IPS-20b (cell line): Measurements from ENCODE around the gene AGBL5.

Experiments
- H3K27ac ChIP-seq: one replicate; pipeline ENCODE4 v1.5.1; 2013; ENCODE audit warnings: low read length
- H3K27me3 ChIP-seq: 2 replicates; pipeline ENCODE4 v1.6.1; 2013; ENCODE audit warnings: mild to moderate bottlenecking, low read length, inconsistent platforms; ENCODE audit not compliant: insufficient read depth
- H3K36me3 ChIP-seq: 2 replicates; pipeline ENCODE4 v1.6.1; 2013; ENCODE audit warnings: low read depth, mild to moderate bottlenecking, inconsistent platforms, low read length, moderate library complexity; ENCODE audit not compliant: insufficient read depth
- H3K4me1 ChIP-seq: 2 replicates; pipeline ENCODE4 v1.6.1; 2013; ENCODE audit warnings: mild to moderate bottlenecking, control low read depth, inconsistent platforms, low read length, moderate library complexity; ENCODE audit not compliant: insufficient read depth
- H3K4me3 ChIP-seq: 2 replicates; pipeline ENCODE4 v1.5.1; 2013; ENCODE audit warnings: mild to moderate bottlenecking, low read length, inconsistent platforms
- H3K9ac ChIP-seq: 2 replicates; pipeline ENCODE4 v1.6.1; 2013; ENCODE audit warnings: low read depth, mild to moderate bottlenecking, inconsistent platforms, low read length, moderate library complexity
- H3K9me3 ChIP-seq: 2 replicates; pipeline ENCODE4 v1.6.1; 2013; ENCODE audit warnings: mild to moderate bottlenecking, low read depth, low read length, inconsistent platforms; ENCODE audit not compliant: insufficient read depth

Gene AGBL5, protein sequence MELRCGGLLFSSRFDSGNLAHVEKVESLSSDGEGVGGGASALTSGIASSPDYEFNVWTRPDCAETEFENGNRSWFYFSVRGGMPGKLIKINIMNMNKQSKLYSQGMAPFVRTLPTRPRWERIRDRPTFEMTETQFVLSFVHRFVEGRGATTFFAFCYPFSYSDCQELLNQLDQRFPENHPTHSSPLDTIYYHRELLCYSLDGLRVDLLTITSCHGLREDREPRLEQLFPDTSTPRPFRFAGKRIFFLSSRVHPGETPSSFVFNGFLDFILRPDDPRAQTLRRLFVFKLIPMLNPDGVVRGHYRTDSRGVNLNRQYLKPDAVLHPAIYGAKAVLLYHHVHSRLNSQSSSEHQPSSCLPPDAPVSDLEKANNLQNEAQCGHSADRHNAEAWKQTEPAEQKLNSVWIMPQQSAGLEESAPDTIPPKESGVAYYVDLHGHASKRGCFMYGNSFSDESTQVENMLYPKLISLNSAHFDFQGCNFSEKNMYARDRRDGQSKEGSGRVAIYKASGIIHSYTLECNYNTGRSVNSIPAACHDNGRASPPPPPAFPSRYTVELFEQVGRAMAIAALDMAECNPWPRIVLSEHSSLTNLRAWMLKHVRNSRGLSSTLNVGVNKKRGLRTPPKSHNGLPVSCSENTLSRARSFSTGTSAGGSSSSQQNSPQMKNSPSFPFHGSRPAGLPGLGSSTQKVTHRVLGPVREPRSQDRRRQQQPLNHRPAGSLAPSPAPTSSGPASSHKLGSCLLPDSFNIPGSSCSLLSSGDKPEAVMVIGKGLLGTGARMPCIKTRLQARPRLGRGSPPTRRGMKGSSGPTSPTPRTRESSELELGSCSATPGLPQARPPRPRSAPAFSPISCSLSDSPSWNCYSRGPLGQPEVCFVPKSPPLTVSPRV

DNA sequence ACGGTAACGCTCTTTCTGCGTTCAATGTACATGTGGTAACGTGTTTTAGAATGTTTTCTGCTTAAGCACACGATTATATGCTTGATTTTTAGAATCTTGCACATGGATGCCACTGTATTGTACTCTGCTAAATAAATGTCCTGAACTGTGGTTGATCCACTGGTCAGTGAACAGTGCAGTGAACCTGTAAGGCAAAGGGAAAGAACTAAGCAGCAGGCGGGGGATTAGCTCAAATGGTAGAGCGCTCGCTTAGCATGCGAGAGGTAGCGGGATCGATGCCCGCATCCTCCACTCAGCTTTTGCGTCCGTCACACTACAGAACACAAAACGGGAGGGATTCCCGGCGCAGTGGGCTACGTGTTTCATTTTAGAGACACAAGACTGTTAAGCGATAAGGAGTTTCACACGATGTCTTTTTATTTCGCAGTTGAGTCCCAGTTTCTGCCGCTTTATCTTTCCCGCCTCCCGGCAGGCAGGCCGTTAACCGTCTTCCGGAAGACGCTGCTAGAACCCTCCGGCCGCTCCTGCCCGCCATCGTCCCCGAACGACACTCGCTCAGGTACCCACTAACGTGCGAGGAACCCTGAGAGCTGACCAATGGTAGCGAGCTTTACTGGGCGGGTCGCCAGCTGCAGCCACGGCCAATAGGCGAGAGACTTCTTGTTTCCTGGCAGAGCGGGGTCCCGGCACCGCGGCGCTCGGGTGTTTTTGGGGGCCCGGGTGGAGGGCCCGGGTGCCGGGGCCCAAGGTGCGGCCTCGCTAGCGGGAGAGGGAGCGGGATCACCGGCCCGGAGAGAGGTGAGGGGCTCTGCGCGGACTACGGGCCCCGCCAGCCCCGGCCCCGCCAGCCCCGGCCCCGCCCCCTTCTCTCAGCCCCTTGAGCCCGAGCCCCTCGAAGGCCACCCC lies at the start of gene AGBL5:
AGBL5 (plus strand) TSS at position 673 of the 906 bp plus-strand sequence. CDS start 1,291 bp downstream, outside the sequence.
- Histone ChIP-seq H3K36me3 (peaks cover 29% of the 10 kb centered on the region), H3K4me1 (no peaks in the 10 kb centered on the region), H3K9me3 (no peaks in the 10 kb centered on the region), H3K27ac (no peak within 1 kb of the TSS), H3K4me3 (peak within 1 kb of the TSS; percentile 73), H3K9ac (peak within 1 kb of the TSS; percentile 87), H3K27me3 (no peaks in the 10 kb centered on the region)

GRCh38 chr2:27001950-27002349 lies 49.5 kb upstream of the AGBL5 start:
- H3K9me3 ChIP-seq: no peaks in the 10 kb centered on the region
- no peaks in the 10 kb centered on the region for H3K4me1 ChIP-seq
- no peak overlapping the region for H3K4me3 ChIP-seq
- H3K27ac ChIP-seq: no peak overlapping the region
- no peak overlapping the region for H3K9ac ChIP-seq
- no peaks in the 10 kb centered on the region for H3K27me3 ChIP-seq
- H3K36me3 ChIP-seq: no peaks in the 10 kb centered on the region

DNA sequence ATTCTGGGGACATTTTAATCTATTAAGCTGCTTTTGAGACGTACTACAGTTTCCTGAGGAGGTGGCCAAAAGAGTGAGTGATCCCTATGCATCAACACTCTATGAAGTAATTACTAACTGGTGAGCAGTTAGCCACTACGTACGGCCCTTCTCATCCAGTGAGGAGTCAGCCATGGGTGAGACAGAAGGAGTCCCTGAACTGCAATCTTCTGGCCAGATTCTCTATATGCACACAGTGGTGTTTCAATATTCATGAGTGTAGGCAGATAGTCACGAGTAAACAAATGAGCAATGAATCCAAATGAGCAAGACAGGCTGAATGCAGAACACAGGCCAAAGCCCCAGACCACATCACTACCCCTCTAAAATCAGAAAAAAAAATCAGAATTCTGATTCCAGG lies 48.5 kb upstream of the AGBL5 start:
- Histone ChIP-seq H3K4me1 (no peaks in the 10 kb centered on the region), H3K27ac (no peak overlapping the region), H3K9ac (no peak overlapping the region), H3K27me3 (no peaks in the 10 kb centered on the region), H3K4me3 (no peak overlapping the region), H3K36me3 (no peaks in the 10 kb centered on the region), H3K9me3 (no peaks in the 10 kb centered on the region)

DNA sequence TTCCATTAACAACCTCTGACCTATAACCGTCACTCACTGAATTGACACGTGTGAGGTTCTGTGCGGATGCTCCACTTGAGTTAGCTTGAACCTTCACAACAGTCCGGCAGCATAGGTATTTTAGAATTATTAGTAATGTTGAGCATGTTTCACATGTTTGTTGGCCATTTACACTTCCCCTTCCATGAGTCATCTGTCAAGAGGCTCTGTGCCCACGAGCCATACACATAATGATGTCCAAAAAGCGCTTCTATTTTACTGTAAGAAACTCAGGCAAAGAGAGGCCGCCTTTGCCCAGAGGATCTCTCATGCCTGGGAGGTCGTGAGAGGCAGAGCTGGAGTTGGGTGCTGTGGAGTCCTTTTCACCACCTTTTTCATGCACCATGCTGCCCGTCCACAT lies 47.6 kb upstream of the AGBL5 start:
- no peak overlapping the region for H3K27ac ChIP-seq
- no peaks in the 10 kb centered on the region for H3K27me3 ChIP-seq
- no peaks in the 10 kb centered on the region for H3K9me3 ChIP-seq
- no peaks in the 10 kb centered on the region for H3K4me1 ChIP-seq
- H3K4me3 ChIP-seq: no peak overlapping the region
- H3K36me3 ChIP-seq: no peaks in the 10 kb centered on the region
- H3K9ac ChIP-seq: no peak overlapping the region

DNA sequence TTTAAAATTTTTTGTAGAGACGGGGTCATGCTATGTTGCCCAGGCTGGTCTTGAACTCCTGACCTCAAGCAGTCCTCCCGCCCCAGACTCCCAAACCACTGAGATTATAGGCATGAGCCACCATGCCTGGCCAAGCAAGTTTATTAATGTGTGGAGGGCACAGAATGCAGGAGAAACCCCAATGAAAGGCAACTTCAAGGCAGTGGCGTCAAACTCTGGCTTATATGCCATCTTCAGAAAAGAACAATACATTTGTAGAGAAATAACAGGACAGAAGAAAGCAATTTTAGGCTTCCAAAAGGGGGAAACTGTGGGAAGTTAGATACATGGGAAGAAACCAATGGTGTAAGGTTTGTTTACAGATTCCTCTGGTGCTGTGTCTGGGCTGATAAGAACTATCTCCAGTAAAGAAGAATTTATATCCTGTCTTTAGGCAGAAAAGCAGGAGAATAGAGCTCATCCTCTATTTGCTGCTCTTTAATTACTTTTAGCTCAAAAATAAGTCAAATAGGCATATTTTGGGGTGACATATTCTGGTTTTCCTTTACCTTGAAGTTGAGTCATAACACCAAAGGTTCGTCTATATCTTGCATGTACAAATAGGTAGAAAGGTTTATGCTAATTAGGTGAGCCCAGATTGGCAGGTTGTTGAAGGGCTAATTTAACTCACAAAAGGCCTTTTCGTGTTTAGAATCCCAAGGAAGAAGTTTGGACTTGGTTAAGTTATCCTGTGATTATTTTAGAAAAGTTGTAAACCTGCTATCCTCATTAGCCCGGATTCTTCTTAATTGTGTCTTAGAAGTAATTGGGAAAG lies 44.7 kb upstream of the AGBL5 start:
- Histone ChIP-seq H3K27ac (no peak overlapping the region), H3K36me3 (no peaks in the 10 kb centered on the region), H3K9ac (no peak overlapping the region), H3K27me3 (no peaks in the 10 kb centered on the region; the same call in 1 of the 2 replicates), H3K9me3 (no peaks in the 10 kb centered on the region), H3K4me1 (no peaks in the 10 kb centered on the region), H3K4me3 (no peak overlapping the region)

DNA sequence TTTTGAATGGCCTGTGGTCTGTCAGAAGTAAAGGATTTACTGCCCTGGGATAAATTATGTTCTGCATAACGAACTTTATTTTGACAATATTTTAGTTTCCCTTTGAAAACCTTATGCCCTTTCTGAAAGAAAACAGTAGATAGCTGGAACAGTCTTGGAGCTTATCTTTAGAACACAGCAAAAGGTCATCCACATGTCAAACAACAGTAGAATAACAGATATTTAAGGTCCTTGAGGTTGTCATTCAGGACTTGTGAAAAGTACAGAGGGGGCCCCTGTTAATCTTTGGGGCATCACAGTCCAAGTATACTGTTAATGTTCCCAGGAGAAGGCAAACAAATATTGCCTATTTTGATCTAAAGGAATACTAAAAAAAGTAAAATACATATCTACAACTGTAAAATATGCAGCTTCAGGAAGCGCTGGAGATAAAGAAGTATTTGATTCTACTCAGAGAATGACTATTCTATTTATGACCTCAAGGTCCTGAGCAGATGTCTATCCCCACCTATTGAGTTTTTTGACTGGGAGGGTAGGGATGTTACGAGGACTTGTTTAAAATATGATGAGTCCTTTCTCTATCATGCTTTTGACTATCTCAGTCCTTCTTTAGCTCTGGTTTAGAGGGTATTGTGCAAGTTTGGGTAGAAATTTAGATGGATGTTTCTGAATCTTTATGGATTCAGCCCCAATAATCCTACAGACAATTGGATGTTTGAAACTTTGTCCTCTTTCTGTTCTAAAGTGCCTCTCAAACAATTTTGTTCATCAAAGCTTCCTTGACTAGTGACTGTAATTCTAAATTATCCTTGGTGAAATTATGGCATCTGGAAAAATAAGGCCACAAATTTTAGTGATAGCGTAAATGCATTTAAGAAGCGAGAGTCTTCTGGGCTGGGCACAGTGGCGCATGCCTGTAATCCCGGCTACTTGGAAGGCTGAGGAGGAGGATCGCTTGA lies 43.8 kb upstream of the AGBL5 start:
- H3K9ac ChIP-seq: no peak overlapping the region
- H3K4me3 ChIP-seq: no peak overlapping the region
- H3K27ac ChIP-seq: no peak overlapping the region

GRCh38 chr2:27008678-27009077 lies 42.8 kb upstream of the AGBL5 start:
- H3K4me1 ChIP-seq: no peaks in the 10 kb centered on the region

More for the DNA sequence above, 43.8 kb upstream of the AGBL5 start:
- H3K9me3 ChIP-seq: no peaks in the 10 kb centered on the region
- H3K4me1 ChIP-seq: no peaks in the 10 kb centered on the region
- H3K36me3 ChIP-seq: no peaks in the 10 kb centered on the region
- no peaks in the 10 kb centered on the region; the same call in 1 of the 2 replicates for H3K27me3 ChIP-seq

GRCh38 chr2:27009083-27009482 lies 42.4 kb upstream of the AGBL5 start:
- H3K27ac ChIP-seq: no peak overlapping the region
- no peak overlapping the region for H3K4me3 ChIP-seq
- H3K4me1 ChIP-seq: no peaks in the 10 kb centered on the region
- no peaks in the 10 kb centered on the region for H3K36me3 ChIP-seq
- no peak overlapping the region for H3K9ac ChIP-seq
- H3K27me3 ChIP-seq: no peaks in the 10 kb centered on the region; the same call in 1 of the 2 replicates
- peaks cover 10% of the 10 kb centered on the region; the same call in 1 of the 2 replicates for H3K9me3 ChIP-seq

More at GRCh38 chr2:27008678-27009077, 42.8 kb upstream of the AGBL5 start:
- peaks cover 8% of the 10 kb centered on the region; the same call in 1 of the 2 replicates for H3K9me3 ChIP-seq
- no peaks in the 10 kb centered on the region for H3K36me3 ChIP-seq
- no peak overlapping the region for H3K4me3 ChIP-seq
- no peaks in the 10 kb centered on the region; the same call in 1 of the 2 replicates for H3K27me3 ChIP-seq
- H3K9ac ChIP-seq: no peak overlapping the region
- H3K27ac ChIP-seq: no peak overlapping the region

- Histone ChIP-seq H3K9ac (no peak overlapping the region), H3K27me3 (no peaks in the 10 kb centered on the region; the same call in 1 of the 2 replicates), H3K4me3 (no peak overlapping the region), H3K9me3 (peaks cover 10% of the 10 kb centered on the region; the same call in 1 of the 2 replicates), H3K4me1 (no peaks in the 10 kb centered on the region), H3K36me3 (no peaks in the 10 kb centered on the region), H3K27ac (no peak overlapping the region)
These were observed 41.8 kb upstream of the AGBL5 start for GRCh38 chr2:27009716-27010115.

GRCh38 chr2:27010139-27010538 lies 41.3 kb upstream of the AGBL5 start:
- Histone ChIP-seq H3K4me3 (no peak overlapping the region), H3K4me1 (no peaks in the 10 kb centered on the region), H3K9me3 (peaks cover 10% of the 10 kb centered on the region; the same call in 1 of the 2 replicates), H3K9ac (no peak overlapping the region), H3K36me3 (no peaks in the 10 kb centered on the region), H3K27me3 (no peaks in the 10 kb centered on the region; the same call in 1 of the 2 replicates), H3K27ac (no peak overlapping the region)
